ENCODE measurements around the gene ZNF827. TPM values are rescaled to one million over a fixed set of nuclear protein-coding genes. Genes with fewer than 3 reads are reported as not detected.

The ZNF827 gene
- total and polyA plus RNA-seq, 2 of the 13 experiments (the other 11 are each of a cell fraction or from before 2014, with no cell fraction given) = 2.8 TPM

DNA sequence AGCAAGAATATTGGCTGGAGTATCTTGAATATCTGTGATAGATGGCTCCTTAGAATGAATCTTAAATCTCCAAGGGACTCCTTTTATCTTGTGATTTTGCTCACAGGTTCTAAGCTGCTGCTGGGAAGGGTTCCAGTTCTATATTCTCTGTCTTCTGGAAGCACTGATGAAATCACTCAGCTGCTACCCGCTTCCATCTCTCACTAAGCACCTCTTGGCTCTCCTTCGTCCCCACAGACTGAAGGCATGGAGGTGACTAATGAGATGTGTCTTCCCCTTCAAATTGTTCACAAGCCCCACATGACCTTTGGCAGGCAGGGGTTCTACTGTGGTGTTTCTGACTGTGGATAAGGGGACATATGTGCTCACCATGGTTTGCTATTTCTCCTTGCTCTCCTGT, 182.8 kb downstream of the ZNF827 start:
- H3K9ac ChIP-seq (ENCODE audit: insufficient read depth, low read depth, low read length) = no peak overlapping the region
- intact Hi-C loops (cut with micrococcal nuclease; ENCODE audit: unreplicated experiment) = no loop called here
- in situ Hi-C loops (cut with HindIII; ENCODE audit: extremely low pct_ligation_motif_present, low pct_unique_long_range_greater_than_20kb) = no loop called here
- BruUV-seq (replicated peaks) = no TSS peak
- H3K27ac ChIP-seq (ENCODE audit: extremely low read length, insufficient read depth, low read length) = no peak overlapping the region
- H3K4me1 ChIP-seq (ENCODE audit: insufficient read depth, low read length) = no peaks in the 10 kb centered on the region
- no peaks in the 10 kb centered on the region for H4K20me1 ChIP-seq (ENCODE audit: insufficient read depth, low read length)
- H2AFZ ChIP-seq (ENCODE audit: low read length) = no peak overlapping the region
- H3K4me2 ChIP-seq (ENCODE audit: low read depth, low read length) = no peak overlapping the region
- TF ChIP-seq ARNTL (CRISPR knock-in tag; IDR thresholded peaks at IDR 0.05) = no peak
- peak; percentile 28 for TF ChIP-seq RBM22 (optimal IDR thresholded peaks at IDR 0.05; ENCODE audit: low read length)
- H3K9me3 ChIP-seq (ENCODE audit: low read length) = no peaks in the 10 kb centered on the region
- no peaks in the 10 kb centered on the region for H3K79me2 ChIP-seq (ENCODE audit: insufficient read depth, low read length)
- FAIRE-seq (no peak), ATAC-seq (no peak), DNase-seq (ENCODE audit: low spot score) (no peak)
- H3K27me3 ChIP-seq (ENCODE audit: control insufficient read depth in 1 of 2, insufficient read depth in 2 of 2, low read length in 2 of 2) = no peaks in the 10 kb centered on the region; a peak in 1 of 5 replicates
- ChIA-PET POLR2A (no interaction called here), CTCF (ENCODE audit: low intra/inter-chr PET ratio, low total read pairs) (no interaction called here)
- H3K4me3 ChIP-seq (replicated peaks in 1 of 3; ENCODE audit: insufficient read depth in 1 of 3, low read depth in 2 of 3, low read length in 3 of 3) = no peak overlapping the region
- H3K36me3 ChIP-seq (replicated peaks in 1 of 2; ENCODE audit: control insufficient read depth in 1 of 2, insufficient read depth in 2 of 2, low read length in 2 of 2) = peaks cover 4 to 10% of the 10 kb centered on the region in 2 experiments; a peak in 4 of 5 replicates
- 89% methylated on average over 2 of the region's 2 CpGs for WGBS (ENCODE audit: low lambda C conversion rate)

DNA sequence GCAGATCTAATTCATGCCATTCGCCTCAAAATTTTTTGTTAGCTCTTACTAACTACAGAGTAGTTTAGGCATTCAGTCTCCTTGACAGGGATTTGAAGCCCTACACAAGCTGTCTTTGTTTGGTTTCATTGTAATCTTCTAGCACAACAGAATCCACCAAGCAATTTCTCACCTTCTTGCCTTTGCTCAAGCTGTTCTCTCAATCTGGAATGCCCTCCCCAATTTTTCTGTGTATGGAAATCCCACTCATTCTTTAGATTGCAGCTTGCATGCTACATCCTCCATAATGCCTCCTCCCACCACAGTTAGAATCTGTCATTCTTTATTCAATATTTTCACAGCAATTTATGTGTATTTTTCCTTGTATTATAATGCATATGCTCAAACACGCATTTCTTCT, 195.0 kb downstream of the ZNF827 start:
- no peak for ATAC-seq
- no peak overlapping the region for H2AFZ ChIP-seq (ENCODE audit: low read length)
- H3K36me3 ChIP-seq (replicated peaks in 1 of 2; ENCODE audit: control insufficient read depth in 1 of 2, insufficient read depth in 2 of 2, low read length in 2 of 2) = no peaks in the 10 kb centered on the region
- CTCF ChIA-PET (ENCODE audit: low intra/inter-chr PET ratio, low total read pairs) = no interaction called here
- H3K9ac ChIP-seq (ENCODE audit: insufficient read depth, low read depth, low read length) = no peak overlapping the region
- WGBS (ENCODE audit: low lambda C conversion rate) = 0% methylated on average over 2 of the region's 2 CpGs
- FAIRE-seq = no peak
- H3K4me1 ChIP-seq (ENCODE audit: insufficient read depth, low read length) = peaks cover 15% of the 10 kb centered on the region
- no peak overlapping the region for H3K27ac ChIP-seq (ENCODE audit: extremely low read length, insufficient read depth, low read length)
- TF ChIP-seq MATR3 (CRISPR knock-in tag; IDR thresholded peaks at IDR 0.05) (no peak), ZNF136 (CRISPR knock-in tag; IDR thresholded peaks at IDR 0.05; ENCODE audit: low read depth) (no peak), KMT2A (CRISPR knock-in tag; IDR thresholded peaks at IDR 0.05) (no peak), ZXDC (CRISPR knock-in tag; IDR thresholded peaks at IDR 0.05) (no peak), ZNF432 (CRISPR knock-in tag; IDR thresholded peaks at IDR 0.05; ENCODE audit: borderline replicate concordance) (no peak)
- TF ChIP-seq, protein P1, sequence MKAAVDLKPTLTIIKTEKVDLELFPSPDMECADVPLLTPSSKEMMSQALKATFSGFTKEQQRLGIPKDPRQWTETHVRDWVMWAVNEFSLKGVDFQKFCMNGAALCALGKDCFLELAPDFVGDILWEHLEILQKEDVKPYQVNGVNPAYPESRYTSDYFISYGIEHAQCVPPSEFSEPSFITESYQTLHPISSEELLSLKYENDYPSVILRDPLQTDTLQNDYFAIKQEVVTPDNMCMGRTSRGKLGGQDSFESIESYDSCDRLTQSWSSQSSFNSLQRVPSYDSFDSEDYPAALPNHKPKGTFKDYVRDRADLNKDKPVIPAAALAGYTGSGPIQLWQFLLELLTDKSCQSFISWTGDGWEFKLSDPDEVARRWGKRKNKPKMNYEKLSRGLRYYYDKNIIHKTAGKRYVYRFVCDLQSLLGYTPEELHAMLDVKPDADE (CRISPR knock-in tag; IDR thresholded peaks at IDR 0.05) = no peak
- H3K4me2 ChIP-seq (ENCODE audit: low read depth, low read length) = no peak overlapping the region
- no peaks in the 10 kb centered on the region for H4K20me1 ChIP-seq (ENCODE audit: insufficient read depth, low read length)
- H3K79me2 ChIP-seq (ENCODE audit: insufficient read depth, low read length) = no peaks in the 10 kb centered on the region
- in situ Hi-C loops (cut with HindIII; ENCODE audit: extremely low pct_ligation_motif_present, low pct_unique_long_range_greater_than_20kb) (no loop called here), intact Hi-C loops (cut with micrococcal nuclease; ENCODE audit: unreplicated experiment) (loop anchor here (10.0 kb wide), 1 partner anchor 529 kb away; no protein-coding TSS in a partner anchor)
- POLR2A ChIA-PET = no interaction called here
- no TSS peak for BruUV-seq (replicated peaks)
- no peak overlapping the region for H3K4me3 ChIP-seq (replicated peaks in 1 of 3; ENCODE audit: insufficient read depth in 1 of 3, low read depth in 2 of 3, low read length in 3 of 3)
- DNase-seq (ENCODE audit: low spot score) = no peak
- H3K9me3 ChIP-seq (ENCODE audit: low read length) = no peaks in the 10 kb centered on the region
- peaks cover 0 to 10% of the 10 kb centered on the region in 2 experiments; a peak in 1 of 5 replicates for H3K27me3 ChIP-seq (ENCODE audit: control insufficient read depth in 1 of 2, insufficient read depth in 2 of 2, low read length in 2 of 2)

Measured in HepG2 (cell line).